Neural cell (in vitro differentiated cells): ENCODE results near the gene DLL1. TPM values are rescaled to one million over a fixed set of nuclear protein-coding genes. Genes with fewer than 3 reads are reported as not detected.

ENCODE experiments used
- H2AFZ ChIP-seq: fragments of 200-600, 300-800 bp; sonication (generic), shearing (Covaris generic); 2 replicates; pipeline ENCODE4 v1.6.0; 2014; ENCODE audit warnings: low read depth, mild to moderate bottlenecking, antibody characterized with exemption, low read length, moderate library complexity
- H3F3A ChIP-seq: fragments of 200-600 bp; shearing (Covaris generic); 2 replicates; pipeline ENCODE4 v1.6.1; 2016; ENCODE audit warnings: mild to moderate bottlenecking, moderate library complexity, mixed read lengths, antibody characterized with exemption, low read length; ENCODE audit not compliant: insufficient read depth, poor library complexity, severe bottlenecking
- H3K27ac ChIP-seq: fragments of 200-600, 300-800 bp; sonication (generic), shearing (Covaris generic); 2 replicates; pipeline ENCODE4 v1.5.1; 2014; ENCODE audit warnings: mild to moderate bottlenecking, low read length, moderate library complexity
- H3K27me3 ChIP-seq: fragments of 300-800, 200-600 bp; sonication (generic), shearing (Covaris generic); 2 replicates; pipeline ENCODE4 v1.6.0; 2014; ENCODE audit warnings: mild to moderate bottlenecking, low read depth, low read length, moderate library complexity; ENCODE audit not compliant: insufficient read depth
- H3K36me3 ChIP-seq: fragments of 300-800, 200-600 bp; sonication (generic), shearing (Covaris generic); 2 replicates; pipeline ENCODE4 v1.5.1; 2014; ENCODE audit warnings: mild to moderate bottlenecking, antibody characterized with exemption, low read length, moderate library complexity; ENCODE audit not compliant: insufficient read depth
- H3K4me2 ChIP-seq: fragments of 300-800, 200-600 bp; sonication (generic), shearing (Covaris generic); 2 replicates; pipeline ENCODE4 v1.6.0; 2014; ENCODE audit warnings: mild to moderate bottlenecking, low read length
- H3K4me3 ChIP-seq: fragments of 300-800, 200-600 bp; sonication (generic), shearing (Covaris generic); 2 replicates; pipeline ENCODE4 v1.5.1; 2014; ENCODE audit warnings: mild to moderate bottlenecking, low read length, moderate library complexity
- H3K79me2 ChIP-seq: fragments of 200-600 bp; shearing (Covaris generic); replicated peaks from 2 replicates; pipeline ENCODE4 v1.6.0; 2014; ENCODE audit warnings: mild to moderate bottlenecking, low read length, moderate library complexity; ENCODE audit not compliant: insufficient read depth
- H3K9ac ChIP-seq: fragments of 300-800, 200-600 bp; sonication (generic), shearing (Covaris generic); 2 replicates; pipeline ENCODE4 v1.6.1; 2016; ENCODE audit warnings: mild to moderate bottlenecking, low read length, mixed read lengths
- H3K9me2 ChIP-seq: fragments of 200-600 bp; shearing (Covaris generic); 2 replicates; pipeline ENCODE4 v1.6.1; 2016; ENCODE audit warnings: mild to moderate bottlenecking, low read length, mixed read lengths; ENCODE audit not compliant: insufficient read depth
- H3K9me3 ChIP-seq: fragments of 200-600, 300-800 bp; sonication (generic), shearing (Covaris generic); 2 replicates; pipeline ENCODE4 v1.6.1; 2016; ENCODE audit warnings: mild to moderate bottlenecking, mixed run types, low read length, moderate library complexity, mixed read lengths
- H4K20me1 ChIP-seq: fragments of 200-600 bp; shearing (Covaris generic); 2 replicates; pipeline ENCODE4 v1.6.1; 2016; ENCODE audit warnings: mild to moderate bottlenecking, mixed run types; ENCODE audit not compliant: insufficient read depth
- EP300 ChIP-seq: fragments of 450-650 bp; conservative IDR thresholded peaks from 2 replicates; pipeline ENCODE4 v1.6.1; 2014; ENCODE audit warnings: antibody characterized with exemption, mild to moderate bottlenecking, moderate library complexity; ENCODE audit not compliant: poor library complexity, severe bottlenecking
- EZH2 ChIP-seq: fragments of 200-600, 300-800 bp; shearing (Covaris generic), sonication (generic); IDR thresholded peaks from 2 replicates; pipeline ENCODE4 v1.6.1; 2014; ENCODE audit warnings: antibody characterized with exemption, low read length, borderline replicate concordance, mild to moderate bottlenecking; ENCODE audit not compliant: insufficient read depth, poor library complexity, severe bottlenecking
- MXI1 ChIP-seq: fragments of 450-650 bp; conservative IDR thresholded peaks from 2 replicates; pipeline ENCODE4 v1.6.1; 2014; ENCODE audit warnings: antibody characterized with exemption, mild to moderate bottlenecking; ENCODE audit not compliant: poor library complexity, severe bottlenecking
- POLR2AphosphoS5 ChIP-seq: IDR thresholded peaks from 2 replicates; pipeline ENCODE4 v1.6.1; 2012
- RAD21 ChIP-seq: fragments of 450-650 bp; conservative IDR thresholded peaks from 2 replicates; pipeline ENCODE4 v1.6.1; 2014; ENCODE audit warnings: antibody characterized with exemption, mild to moderate bottlenecking, moderate library complexity
- SMC3 ChIP-seq: fragments of 450-650 bp; conservative IDR thresholded peaks from 2 replicates; pipeline ENCODE4 v1.6.1; 2014; ENCODE audit warnings: antibody characterized with exemption, mild to moderate bottlenecking, moderate library complexity; ENCODE audit not compliant: poor library complexity
- TAF1 ChIP-seq: IDR thresholded peaks from 2 replicates; pipeline ENCODE4 v1.6.1; 2012; ENCODE audit warnings: low read depth
- polyA plus RNA-seq: library from polyadenylated mRNA; depleted of rRNA; stranded (reverse); fragments of >200 nt; gene quantifications from 2 replicates; pipeline ENCODE4 v1.2.3, GENCODE V29; 2014
- TF ChIP-seq, protein P1 (sequence below): IDR thresholded peaks from 2 replicates; pipeline ENCODE4 v1.6.1; 2012; ENCODE audit warnings: borderline replicate concordance
- TF ChIP-seq, protein P2 (sequence below): fragments of 450-650 bp; IDR thresholded peaks from 2 replicates; pipeline ENCODE4 v1.5.1; 2014; ENCODE audit warnings: antibody characterized with exemption, mild to moderate bottlenecking, moderate library complexity; ENCODE audit not compliant: poor library complexity, severe bottlenecking

DLL1 gene
- polyA plus RNA-seq, 1 donor from 2014 or later = 26.1 TPM

- Histone ChIP-seq H3F3A (no peaks in the 10 kb centered on the region), H4K20me1 (no peaks in the 10 kb centered on the region)
- TF ChIP-seq EZH2 (no peak), RAD21 (no peak), EP300 (no peak), POLR2AphosphoS5 (no peak), TAF1 (no peak), SMC3 (no peak), MXI1 (no peak)
- TF ChIP-seq, protein P1, sequence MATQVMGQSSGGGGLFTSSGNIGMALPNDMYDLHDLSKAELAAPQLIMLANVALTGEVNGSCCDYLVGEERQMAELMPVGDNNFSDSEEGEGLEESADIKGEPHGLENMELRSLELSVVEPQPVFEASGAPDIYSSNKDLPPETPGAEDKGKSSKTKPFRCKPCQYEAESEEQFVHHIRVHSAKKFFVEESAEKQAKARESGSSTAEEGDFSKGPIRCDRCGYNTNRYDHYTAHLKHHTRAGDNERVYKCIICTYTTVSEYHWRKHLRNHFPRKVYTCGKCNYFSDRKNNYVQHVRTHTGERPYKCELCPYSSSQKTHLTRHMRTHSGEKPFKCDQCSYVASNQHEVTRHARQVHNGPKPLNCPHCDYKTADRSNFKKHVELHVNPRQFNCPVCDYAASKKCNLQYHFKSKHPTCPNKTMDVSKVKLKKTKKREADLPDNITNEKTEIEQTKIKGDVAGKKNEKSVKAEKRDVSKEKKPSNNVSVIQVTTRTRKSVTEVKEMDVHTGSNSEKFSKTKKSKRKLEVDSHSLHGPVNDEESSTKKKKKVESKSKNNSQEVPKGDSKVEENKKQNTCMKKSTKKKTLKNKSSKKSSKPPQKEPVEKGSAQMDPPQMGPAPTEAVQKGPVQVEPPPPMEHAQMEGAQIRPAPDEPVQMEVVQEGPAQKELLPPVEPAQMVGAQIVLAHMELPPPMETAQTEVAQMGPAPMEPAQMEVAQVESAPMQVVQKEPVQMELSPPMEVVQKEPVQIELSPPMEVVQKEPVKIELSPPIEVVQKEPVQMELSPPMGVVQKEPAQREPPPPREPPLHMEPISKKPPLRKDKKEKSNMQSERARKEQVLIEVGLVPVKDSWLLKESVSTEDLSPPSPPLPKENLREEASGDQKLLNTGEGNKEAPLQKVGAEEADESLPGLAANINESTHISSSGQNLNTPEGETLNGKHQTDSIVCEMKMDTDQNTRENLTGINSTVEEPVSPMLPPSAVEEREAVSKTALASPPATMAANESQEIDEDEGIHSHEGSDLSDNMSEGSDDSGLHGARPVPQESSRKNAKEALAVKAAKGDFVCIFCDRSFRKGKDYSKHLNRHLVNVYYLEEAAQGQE = no peak
- TF ChIP-seq, protein P2, sequence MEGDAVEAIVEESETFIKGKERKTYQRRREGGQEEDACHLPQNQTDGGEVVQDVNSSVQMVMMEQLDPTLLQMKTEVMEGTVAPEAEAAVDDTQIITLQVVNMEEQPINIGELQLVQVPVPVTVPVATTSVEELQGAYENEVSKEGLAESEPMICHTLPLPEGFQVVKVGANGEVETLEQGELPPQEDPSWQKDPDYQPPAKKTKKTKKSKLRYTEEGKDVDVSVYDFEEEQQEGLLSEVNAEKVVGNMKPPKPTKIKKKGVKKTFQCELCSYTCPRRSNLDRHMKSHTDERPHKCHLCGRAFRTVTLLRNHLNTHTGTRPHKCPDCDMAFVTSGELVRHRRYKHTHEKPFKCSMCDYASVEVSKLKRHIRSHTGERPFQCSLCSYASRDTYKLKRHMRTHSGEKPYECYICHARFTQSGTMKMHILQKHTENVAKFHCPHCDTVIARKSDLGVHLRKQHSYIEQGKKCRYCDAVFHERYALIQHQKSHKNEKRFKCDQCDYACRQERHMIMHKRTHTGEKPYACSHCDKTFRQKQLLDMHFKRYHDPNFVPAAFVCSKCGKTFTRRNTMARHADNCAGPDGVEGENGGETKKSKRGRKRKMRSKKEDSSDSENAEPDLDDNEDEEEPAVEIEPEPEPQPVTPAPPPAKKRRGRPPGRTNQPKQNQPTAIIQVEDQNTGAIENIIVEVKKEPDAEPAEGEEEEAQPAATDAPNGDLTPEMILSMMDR = no peak
Measured at GRCh38 chr6:170272341-170273065, 18.4 kb downstream of the DLL1 start.

DNA sequence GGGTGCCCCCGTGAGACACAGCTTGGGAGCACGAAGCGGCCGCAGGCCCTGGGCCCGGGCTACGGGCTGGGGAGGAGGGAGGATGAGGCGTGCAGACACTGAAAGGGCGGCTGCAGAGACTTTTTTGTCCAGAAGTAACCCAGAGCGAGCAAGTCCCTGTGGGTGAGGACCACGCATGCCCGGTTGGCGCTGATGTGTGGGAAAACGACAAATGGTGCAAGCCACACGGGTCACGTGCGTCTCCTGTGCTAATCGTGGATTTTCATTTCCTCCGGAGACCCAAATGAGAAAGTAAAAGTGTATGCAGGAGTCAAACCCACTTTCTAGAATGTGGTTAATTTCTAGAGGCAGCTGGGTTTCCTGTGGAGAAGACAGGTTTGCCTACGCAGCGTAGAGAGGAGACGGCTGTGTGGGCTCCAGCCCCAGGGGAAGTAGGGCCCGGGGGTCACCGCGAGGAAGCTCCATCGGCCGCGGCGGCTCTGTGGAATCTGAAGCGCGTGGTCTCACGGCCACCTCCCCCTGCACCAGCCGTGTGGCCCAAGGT, 19.0 kb downstream of the DLL1 start:
- TF ChIP-seq EZH2 (no peak), MXI1 (no peak), RAD21 (no peak)
- Histone ChIP-seq H3K36me3 (no peaks in the 10 kb centered on the region), H3F3A (no peaks in the 10 kb centered on the region), H3K79me2 (no peaks in the 10 kb centered on the region), H2AFZ (no peak overlapping the region), H3K27me3 (no peaks in the 10 kb centered on the region), H3K4me3 (no peak overlapping the region), H3K9ac (no peak overlapping the region), H3K9me2 (no peaks in the 10 kb centered on the region), H3K9me3 (no peaks in the 10 kb centered on the region), H3K27ac (no peak overlapping the region), H4K20me1 (no peaks in the 10 kb centered on the region), H3K4me2 (no peak overlapping the region)

More at GRCh38 chr6:170272341-170273065, 18.4 kb downstream of the DLL1 start:
- Histone ChIP-seq H3K9me3 (no peaks in the 10 kb centered on the region), H3K4me2 (no peak overlapping the region), H3K79me2 (no peaks in the 10 kb centered on the region), H2AFZ (no peak overlapping the region), H3K9me2 (no peaks in the 10 kb centered on the region), H3K4me3 (no peak overlapping the region), H3K27ac (no peak overlapping the region), H3K27me3 (no peaks in the 10 kb centered on the region), H3K9ac (no peak overlapping the region), H3K36me3 (no peaks in the 10 kb centered on the region)
